Cardiac fibroblast (primary cell): Measurements from ENCODE around the gene CABP7.

Experiments
- DNase-seq, 2 donors: peaks; one replicate each; pipeline versions ENCODE4 v3.0.0 to v3.0.0-alpha.2; 2010; ENCODE audit warnings: low read depth in 2 of 2
- H3K4me3 ChIP-seq, 2 donors: replicated peaks in 1 of 2; 1 replicate in 1 of 2; 2 replicates in 1 of 2; pipeline ENCODE4 v1.5.1; 2011; ENCODE audit warnings: low read depth in 2 of 2, low read length in 2 of 2, mild to moderate bottlenecking in 2 of 2, moderate library complexity in 1 of 2
- TF ChIP-seq, protein P1 (sequence below): IDR thresholded peaks from one replicate; pipeline ENCODE4 v1.5.1; 2011; ENCODE audit warnings: low read depth, mild to moderate bottlenecking, low read length, inconsistent platforms

The CABP7 gene

GRCh38 chr22:29707010-29707409 lies 12.8 kb upstream of the CABP7 start:
- no peak overlapping the region for H3K4me3 ChIP-seq

GRCh38 chr22:29707471-29707870 lies 12.3 kb upstream of the CABP7 start:
- DNase-seq, result no peak
- no peak overlapping the region for H3K4me3 ChIP-seq
- TF ChIP-seq, protein P1, sequence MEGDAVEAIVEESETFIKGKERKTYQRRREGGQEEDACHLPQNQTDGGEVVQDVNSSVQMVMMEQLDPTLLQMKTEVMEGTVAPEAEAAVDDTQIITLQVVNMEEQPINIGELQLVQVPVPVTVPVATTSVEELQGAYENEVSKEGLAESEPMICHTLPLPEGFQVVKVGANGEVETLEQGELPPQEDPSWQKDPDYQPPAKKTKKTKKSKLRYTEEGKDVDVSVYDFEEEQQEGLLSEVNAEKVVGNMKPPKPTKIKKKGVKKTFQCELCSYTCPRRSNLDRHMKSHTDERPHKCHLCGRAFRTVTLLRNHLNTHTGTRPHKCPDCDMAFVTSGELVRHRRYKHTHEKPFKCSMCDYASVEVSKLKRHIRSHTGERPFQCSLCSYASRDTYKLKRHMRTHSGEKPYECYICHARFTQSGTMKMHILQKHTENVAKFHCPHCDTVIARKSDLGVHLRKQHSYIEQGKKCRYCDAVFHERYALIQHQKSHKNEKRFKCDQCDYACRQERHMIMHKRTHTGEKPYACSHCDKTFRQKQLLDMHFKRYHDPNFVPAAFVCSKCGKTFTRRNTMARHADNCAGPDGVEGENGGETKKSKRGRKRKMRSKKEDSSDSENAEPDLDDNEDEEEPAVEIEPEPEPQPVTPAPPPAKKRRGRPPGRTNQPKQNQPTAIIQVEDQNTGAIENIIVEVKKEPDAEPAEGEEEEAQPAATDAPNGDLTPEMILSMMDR, result no peak

More at GRCh38 chr22:29707010-29707409, 12.8 kb upstream of the CABP7 start:
- DNase-seq, result no peak
- TF ChIP-seq, protein P1, result no peak

DNA sequence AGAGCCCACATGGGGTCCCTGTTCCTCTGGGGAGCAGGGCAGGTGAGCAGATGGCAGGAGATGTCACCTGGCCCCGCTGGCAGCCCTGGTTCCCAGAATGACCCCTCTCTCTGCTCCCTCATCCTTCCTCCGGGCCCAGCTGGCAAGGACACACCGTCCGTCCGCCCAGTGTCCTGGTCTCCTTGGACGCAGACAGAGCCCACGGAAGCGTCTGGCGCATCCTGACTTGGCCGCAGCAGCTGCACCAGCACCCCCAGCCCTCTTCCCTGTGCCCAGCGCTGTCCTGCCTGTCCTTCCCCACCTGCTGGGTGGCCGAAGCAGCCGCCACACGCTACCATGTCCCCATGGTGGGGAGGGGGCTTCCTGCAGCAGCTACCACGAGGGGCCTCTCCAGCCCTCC lies 9.6 kb upstream of the CABP7 start:
- H3K4me3 ChIP-seq, result no peak overlapping the region
- TF ChIP-seq, protein P1, result no peak
- DNase-seq, result no peak

DNA sequence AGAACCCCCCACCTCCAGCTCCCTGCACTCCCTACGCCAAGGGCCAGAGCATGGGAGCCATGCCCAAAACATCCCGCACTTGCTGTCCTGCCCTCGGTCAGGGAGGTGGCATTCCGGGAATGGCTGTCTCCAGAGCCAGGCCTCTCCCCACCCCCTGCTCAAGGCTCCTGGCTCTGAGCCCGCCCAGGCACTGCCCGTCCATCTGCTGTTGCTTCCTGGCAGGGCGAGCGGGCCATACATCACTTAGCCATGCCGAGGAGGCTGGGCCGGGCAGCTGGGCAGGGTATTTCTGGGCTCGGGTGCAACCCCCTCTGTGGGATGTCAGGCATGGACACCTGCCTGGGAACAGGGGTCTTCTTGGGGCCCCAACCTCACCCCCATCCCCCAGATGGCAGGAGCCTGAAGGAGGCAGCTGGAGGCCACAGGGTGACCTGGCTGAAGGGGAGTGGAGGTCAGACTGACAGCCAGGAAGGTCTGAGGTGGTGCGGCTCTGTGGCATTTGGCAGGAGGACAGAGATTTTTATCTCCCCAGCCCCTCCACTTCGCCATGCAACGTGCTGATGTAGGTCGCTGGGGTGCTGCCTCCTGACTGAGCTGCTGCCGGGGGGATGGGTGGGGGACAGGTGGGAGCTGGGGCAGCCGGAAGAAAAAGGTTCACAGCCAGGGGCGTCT lies 8.7 kb upstream of the CABP7 start:
- TF ChIP-seq, protein P1, result no peak
- DNase-seq, result peak in 1 of 2 donors; percentile 15
- H3K4me3 ChIP-seq, result no peak overlapping the region

DNA sequence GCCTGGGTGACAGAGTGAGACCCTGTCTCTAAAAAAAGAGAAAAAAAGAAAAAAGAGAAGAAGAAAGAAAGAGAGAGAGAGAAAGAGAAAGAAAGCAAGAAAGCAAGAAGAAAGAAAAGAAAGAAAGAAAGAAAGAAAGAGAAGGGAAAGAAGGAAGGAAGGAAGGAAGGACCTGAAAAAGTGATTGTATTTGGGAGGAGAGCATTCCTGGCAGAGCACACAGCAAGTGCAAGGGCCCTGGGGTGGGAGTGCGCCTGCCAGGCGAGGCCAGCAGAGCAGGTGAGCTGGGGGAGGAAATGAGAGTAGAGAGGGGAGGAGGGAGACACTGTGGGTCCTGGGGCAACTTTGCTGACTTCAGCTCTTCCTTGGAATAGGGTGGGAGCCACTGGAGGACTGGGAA lies 7.7 kb upstream of the CABP7 start:
- TF ChIP-seq, protein P1, result no peak
- no peak for DNase-seq

GRCh38 chr22:29713156-29713727 lies 6.6 kb upstream of the CABP7 start:
- DNase-seq, result no peak
- TF ChIP-seq, protein P1, result no peak
- no peak overlapping the region for H3K4me3 ChIP-seq

More for the DNA sequence above, 7.7 kb upstream of the CABP7 start:
- H3K4me3 ChIP-seq, result no peak overlapping the region
